HCT116 (cell line): Measurements from ENCODE around the gene ATG2B. TPM values are rescaled to one million over a fixed set of nuclear protein-coding genes. Genes with fewer than 3 reads are reported as not detected.

Experiments
- ATAC-seq: fragments of 200-7000 bp; cut with Tn5 transposase; 2 replicates; pipeline ENCODE4 v1.9.1; 2020; ENCODE audit warnings: mild to moderate bottlenecking, moderate library complexity
- Bru-seq: library from RNA; stranded (reverse); fragments of 400-500 nt; gene quantifications from one replicate; lab custom pipeline; 2021; lab: Mats Ljungman, UMichigan
- BruChase-seq, 2 experiments: library from RNA; stranded (reverse); fragments of 400-500 nt; gene quantifications; one replicate each; lab custom pipeline; 2021; lab: Mats Ljungman, UMichigan
- BruUV-seq: library from RNA; stranded (reverse); fragments of 400-500 nt; replicated peaks from 2 replicates; lab custom pipeline; 2021; lab: Mats Ljungman, UMichigan
- CTCF ChIA-PET: fragments of 300-600 bp; sonication (Branson Sonifier 250); formaldehyde crosslinking; loops from one replicate; lab custom pipeline; 2021; ENCODE audit warnings: antibody characterized with exemption; lab: Charles Lee
- POLR2A ChIA-PET: fragments of 300-600, 350-600 bp; sonication (Branson Sonifier 250); formaldehyde crosslinking; loops from one replicate; lab custom pipeline; 2021; ENCODE audit warnings: antibody characterized with exemption; lab: Charles Lee
- RAD21 ChIA-PET, 2 experiments: fragments of 300-600 bp; sonication (Branson Sonifier 250); formaldehyde crosslinking; loops; one replicate each; lab custom pipeline; 2023; ENCODE audit warnings: low total read pairs in 2 of 2; ENCODE audit not compliant: uncharacterized antibody in 2 of 2, unreplicated experiment in 2 of 2, low non-redundant PET in 1 of 2; lab: Charles Lee
- DNase-seq: peaks from one replicate; pipeline ENCODE4 v3.0.0-alpha.2; 2010; ENCODE audit warnings: low read depth, low spot score
- H2AFZ ChIP-seq: fragments of 200-600 bp; shearing (Covaris generic), sonication (generic); 2 replicates; pipeline ENCODE4 v1.6.1; 2017; ENCODE audit warnings: low read depth, mixed run types, mixed read lengths, antibody characterized with exemption, low read length; ENCODE audit not compliant: poor library complexity, severe bottlenecking
- H3K27ac ChIP-seq: 2 replicates; pipeline ENCODE4 v1.5.1; 2012; ENCODE audit warnings: low read depth, low read length
- H3K27me3 ChIP-seq: fragments of 200-600 bp; sonication (generic); 2 replicates; pipeline ENCODE4 v1.6.1; 2016; ENCODE audit warnings: mixed run types, low read length, mixed read lengths; ENCODE audit not compliant: insufficient read depth
- H3K36me3 ChIP-seq, 2 experiments: fragments of 200-500 bp in 1 of 2; fragments of 200-600 bp in 1 of 2; sonication (Bioruptor generic) in 1 of 2; sonication (generic) in 1 of 2; 2 replicates each; pipeline versions ENCODE4 v1.5.1 to v1.6.1; 2014 to 2016; ENCODE audit warnings: low read length in 2 of 2, inconsistent platforms in 1 of 2, mixed read lengths in 1 of 2, mixed run types in 1 of 2; ENCODE audit not compliant: insufficient read depth in 2 of 2, control insufficient read depth in 1 of 2
- H3K4me1 ChIP-seq, 2 experiments: fragments of 200-600 bp in 1 of 2; sonication (generic) in 1 of 2; 2 replicates each; pipeline versions ENCODE4 v1.5.1 to v1.6.1; 2012 to 2017; ENCODE audit warnings: low read length in 2 of 2, inconsistent platforms in 1 of 2, mild to moderate bottlenecking in 1 of 2, mixed read lengths in 1 of 2, mixed run types in 1 of 2, moderate library complexity in 1 of 2; ENCODE audit not compliant: insufficient read depth in 2 of 2, control insufficient read depth in 1 of 2
- H3K4me2 ChIP-seq: fragments of 200-600 bp; sonication (generic); 2 replicates; pipeline ENCODE4 v1.6.1; 2017; ENCODE audit warnings: mixed run types, low read length, mixed read lengths
- H3K4me3 ChIP-seq, 2 experiments: fragments of 200-600 bp in 1 of 2; sonication (generic) in 1 of 2; replicated peaks in 1 of 2; 2 replicates each; pipeline ENCODE4 v1.5.1; 2011 to 2016; ENCODE audit warnings: low read length in 2 of 2, control low read depth in 1 of 2, low read depth in 1 of 2, mild to moderate bottlenecking in 1 of 2, mixed read lengths in 1 of 2, mixed run types in 1 of 2
- H3K79me2 ChIP-seq: fragments of 200-600 bp; sonication (generic); 2 replicates; pipeline ENCODE4 v1.6.1; 2017; ENCODE audit warnings: mild to moderate bottlenecking, mixed run types, low read length, moderate library complexity, mixed read lengths; ENCODE audit not compliant: insufficient read depth
- H3K9ac ChIP-seq: fragments of 200-600 bp; sonication (generic); 2 replicates; pipeline ENCODE4 v1.6.1; 2016; ENCODE audit warnings: low read length, mixed read lengths
- H3K9me2 ChIP-seq: fragments of 200-600 bp; sonication (generic), shearing (Covaris generic); 2 replicates; pipeline ENCODE4 v1.6.1; 2017; ENCODE audit warnings: mixed run types, mild to moderate bottlenecking, moderate library complexity; ENCODE audit not compliant: insufficient read depth
- H3K9me3 ChIP-seq, 2 experiments: fragments of 200-500 bp in 1 of 2; fragments of 200-600 bp in 1 of 2; sonication (Bioruptor generic) in 1 of 2; sonication (generic) in 1 of 2; 2 replicates each; pipeline ENCODE4 v1.6.1; 2014 to 2017; ENCODE audit warnings: low read length in 2 of 2, mixed read lengths in 2 of 2, inconsistent platforms in 1 of 2, low read depth in 1 of 2, mild to moderate bottlenecking in 1 of 2, mixed run types in 1 of 2, moderate library complexity in 1 of 2; ENCODE audit not compliant: control insufficient read depth in 1 of 2, insufficient read depth in 1 of 2
- H4K20me1 ChIP-seq: fragments of 200-600 bp; sonication (generic), shearing (Covaris generic); 2 replicates; pipeline ENCODE4 v1.6.1; 2017; ENCODE audit warnings: mixed run types, mild to moderate bottlenecking, moderate library complexity; ENCODE audit not compliant: insufficient read depth
- EGR1 ChIP-seq: IDR thresholded peaks from 2 replicates; pipeline ENCODE4 v1.6.1; 2012; ENCODE audit warnings: low read depth
- ELF1 ChIP-seq: IDR thresholded peaks from 2 replicates; pipeline ENCODE4 v1.6.1; 2012; ENCODE audit warnings: low read depth, borderline replicate concordance
- POLR2A ChIP-seq: IDR thresholded peaks from 2 replicates; pipeline ENCODE4 v1.7.0; 2011; ENCODE audit warnings: borderline replicate concordance; ENCODE audit not compliant: insufficient read depth, insufficient read length; ENCODE audit errors: extremely low read depth
- POLR2AphosphoS5 ChIP-seq: IDR thresholded peaks from 2 replicates; pipeline ENCODE4 v1.6.1; 2011; ENCODE audit warnings: mild to moderate bottlenecking, low read depth, low read length, moderate library complexity
- RAD21 ChIP-seq: IDR thresholded peaks from 2 replicates; pipeline ENCODE4 v1.6.1; 2012; ENCODE audit warnings: low read depth, mild to moderate bottlenecking
- SIN3A ChIP-seq: IDR thresholded peaks from 2 replicates; pipeline ENCODE4 v1.6.1; 2012; ENCODE audit warnings: low read depth
- SP1 ChIP-seq: IDR thresholded peaks from 2 replicates; pipeline ENCODE4 v1.6.1; 2012; ENCODE audit warnings: low read depth
- SRF ChIP-seq: IDR thresholded peaks from 2 replicates; pipeline ENCODE4 v1.6.1; 2012; ENCODE audit warnings: low read depth
- TCF7L2 ChIP-seq: IDR thresholded peaks from 2 replicates; pipeline ENCODE4 v1.7.0; 2011; ENCODE audit warnings: borderline replicate concordance, inconsistent platforms; ENCODE audit not compliant: insufficient read depth, insufficient read length; ENCODE audit errors: extremely low read depth
- YY1 ChIP-seq: IDR thresholded peaks from 2 replicates; pipeline ENCODE4 v1.6.1; 2011; ENCODE audit warnings: low read length, low read depth, moderate library complexity, mild to moderate bottlenecking; ENCODE audit not compliant: insufficient replicate concordance; ENCODE audit errors: extremely low read depth
- ZFX ChIP-seq: fragments of 450-650 bp; IDR thresholded peaks from 2 replicates; pipeline ENCODE4 v1.6.1; 2017
- intact Hi-C: fragments of 100-400 bp; cut with micrococcal nuclease; formaldehyde crosslinking; loops from 2 replicates; pipeline ENCODE4 v1.10.0; 2022
- long read RNA-seq: library from polyadenylated mRNA; unstranded; transcript quantifications from one replicate; pipeline ENCODE4 v2.0.0, GENCODE V29; 2021; ENCODE audit not compliant: unreplicated experiment
- polyA plus RNA-seq: library from polyadenylated mRNA; unstranded; fragments of >200 nt; gene quantifications from 2 replicates; pipeline ENCODE4 v1.2.1, GENCODE V29; 2012; ENCODE audit warnings: missing spikeins
- total RNA-seq: library from RNA; stranded (reverse); gene quantifications from one replicate; pipeline ENCODE4 v1.2.1, GENCODE V29; 2021; ENCODE audit not compliant: unreplicated experiment
- TF ChIP-seq, protein P1 (sequence below), 3 experiments: fragments of 200-600 bp in 1 of 3; sonication (generic) in 1 of 3; IDR thresholded peaks in 2 of 3; conservative IDR thresholded peaks in 1 of 3; 2 replicates each; pipeline ENCODE4 v1.5.1; 2012 to 2017; ENCODE audit warnings: low read depth in 2 of 3, low read length in 2 of 3, antibody characterized with exemption in 1 of 3, borderline replicate concordance in 1 of 3, control low read depth in 1 of 3, mild to moderate bottlenecking in 1 of 3, mixed read lengths in 1 of 3, mixed run types in 1 of 3, moderate library complexity in 1 of 3; ENCODE audit not compliant: insufficient read depth in 1 of 3

ATG2B gene, protein sequence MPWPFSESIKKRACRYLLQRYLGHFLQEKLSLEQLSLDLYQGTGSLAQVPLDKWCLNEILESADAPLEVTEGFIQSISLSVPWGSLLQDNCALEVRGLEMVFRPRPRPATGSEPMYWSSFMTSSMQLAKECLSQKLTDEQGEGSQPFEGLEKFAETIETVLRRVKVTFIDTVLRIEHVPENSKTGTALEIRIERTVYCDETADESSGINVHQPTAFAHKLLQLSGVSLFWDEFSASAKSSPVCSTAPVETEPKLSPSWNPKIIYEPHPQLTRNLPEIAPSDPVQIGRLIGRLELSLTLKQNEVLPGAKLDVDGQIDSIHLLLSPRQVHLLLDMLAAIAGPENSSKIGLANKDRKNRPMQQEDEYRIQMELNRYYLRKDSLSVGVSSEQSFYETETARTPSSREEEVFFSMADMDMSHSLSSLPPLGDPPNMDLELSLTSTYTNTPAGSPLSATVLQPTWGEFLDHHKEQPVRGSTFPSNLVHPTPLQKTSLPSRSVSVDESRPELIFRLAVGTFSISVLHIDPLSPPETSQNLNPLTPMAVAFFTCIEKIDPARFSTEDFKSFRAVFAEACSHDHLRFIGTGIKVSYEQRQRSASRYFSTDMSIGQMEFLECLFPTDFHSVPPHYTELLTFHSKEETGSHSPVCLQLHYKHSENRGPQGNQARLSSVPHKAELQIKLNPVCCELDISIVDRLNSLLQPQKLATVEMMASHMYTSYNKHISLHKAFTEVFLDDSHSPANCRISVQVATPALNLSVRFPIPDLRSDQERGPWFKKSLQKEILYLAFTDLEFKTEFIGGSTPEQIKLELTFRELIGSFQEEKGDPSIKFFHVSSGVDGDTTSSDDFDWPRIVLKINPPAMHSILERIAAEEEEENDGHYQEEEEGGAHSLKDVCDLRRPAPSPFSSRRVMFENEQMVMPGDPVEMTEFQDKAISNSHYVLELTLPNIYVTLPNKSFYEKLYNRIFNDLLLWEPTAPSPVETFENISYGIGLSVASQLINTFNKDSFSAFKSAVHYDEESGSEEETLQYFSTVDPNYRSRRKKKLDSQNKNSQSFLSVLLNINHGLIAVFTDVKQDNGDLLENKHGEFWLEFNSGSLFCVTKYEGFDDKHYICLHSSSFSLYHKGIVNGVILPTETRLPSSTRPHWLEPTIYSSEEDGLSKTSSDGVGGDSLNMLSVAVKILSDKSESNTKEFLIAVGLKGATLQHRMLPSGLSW (N-terminal part only)
- total RNA-seq = 6.4 TPM
- 2.2 and 2.4 TPM in 2 replicates for polyA plus RNA-seq
- percentile 60 among the genes with signal in this experiment for Bru-seq, nascent RNA
- percentile 71 among the genes with signal in this experiment for BruChase-seq, experiment 1, labeled RNA remaining after a 6-hour chase
- percentile 74 among the genes with signal in this experiment for BruChase-seq, experiment 2, labeled RNA remaining after a 2-hour chase
- long read RNA-seq, partial matches to known transcripts = 0 of 1 reads
- long read RNA-seq, other reads (novel, unspliced or antisense) = 1 of 1 reads

DNA sequence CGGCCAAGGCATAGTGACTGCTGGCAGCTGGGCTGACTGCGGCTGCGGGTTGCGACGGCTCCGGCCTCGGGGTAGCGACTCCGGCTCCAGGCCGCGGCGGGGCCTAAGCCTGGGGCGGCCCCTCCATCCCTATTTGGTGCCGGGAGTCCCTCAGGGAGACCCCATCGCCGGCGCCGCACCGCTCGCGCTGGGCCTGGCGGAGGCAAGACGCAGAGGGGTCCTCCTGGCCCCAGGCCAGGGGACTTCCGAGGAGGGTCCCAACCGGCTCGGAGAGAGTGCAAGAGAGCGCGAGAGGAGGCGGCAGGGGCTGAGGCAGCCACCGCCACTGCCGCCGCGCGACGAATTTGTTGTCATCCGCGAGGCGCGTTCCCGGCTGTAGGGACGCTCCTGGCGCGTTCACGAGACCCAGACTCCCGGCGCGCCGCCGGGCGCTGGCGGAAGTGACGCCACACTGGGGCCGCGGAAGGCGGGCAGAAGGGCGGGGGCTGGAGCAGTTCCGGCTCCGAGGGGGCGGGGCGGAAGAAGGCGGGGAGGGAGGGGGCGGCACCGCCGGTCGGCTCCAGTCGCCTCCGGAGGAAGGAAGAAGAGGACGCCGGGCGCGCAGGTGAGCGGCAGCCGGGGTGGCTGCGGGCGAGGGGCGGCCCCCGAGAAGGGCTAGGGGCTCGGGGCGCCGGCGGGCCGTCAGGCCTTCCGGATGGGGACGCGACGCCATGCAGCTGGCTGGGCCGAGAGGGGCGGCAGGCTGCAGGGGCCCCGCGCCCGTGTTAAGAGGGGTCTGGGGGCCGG is at the start of gene ATG2B, which contains the start of gene GSKIP:
Gene ATG2B, minus strand, starts transcription at position 377 of the 786 bp plus-strand sequence. Its CDS starts 365 bp downstream, at position 12.
Gene GSKIP, plus strand, starts transcription at position 562 of the 786 bp plus-strand sequence. CDS start 18,722 bp downstream, outside the sequence.
- Histone ChIP-seq H3K9ac (peak within 1 kb of the TSS; percentile 76), H3K36me3 (no peaks in the 10 kb centered on the region), H4K20me1 (no peaks in the 10 kb centered on the region), H3K27me3 (no peaks in the 10 kb centered on the region), H3K27ac (peak within 1 kb of the TSS; percentile 58; the same call in 1 of the 2 replicates), H2AFZ (peak within 1 kb of the TSS; percentile 36), H3K4me2 (peak within 1 kb of the TSS; percentile 98), H3K4me3 (peak within 1 kb of the TSS; percentile 85 to 92), H3K9me2 (no peaks in the 10 kb centered on the region), H3K79me2 (peaks cover 40% of the 10 kb centered on the region), H3K9me3 (no peaks in the 10 kb centered on the region), H3K4me1 (peaks cover 11 to 24% of the 10 kb centered on the region in 2 experiments; a peak in 2 of 4 replicates)
- peak; percentile 82 for ATAC-seq
- RAD21 ChIA-PET = no interaction called here
- intact Hi-C loops = loop anchor here (1.0 to 10.0 kb wide), 3 partner anchors 28 to 263 kb away; partner anchors contain the start of gene PAPOLA
- BruUV-seq = no TSS peak
- CTCF ChIA-PET = no interaction called here
- peak; percentile 53 for TF ChIP-seq ELF1
- TF ChIP-seq POLR2AphosphoS5 = peak; percentile 94
- peak; percentile 5 for TF ChIP-seq YY1
- peak; percentile 58; the same call in 1 of the 2 replicates for TF ChIP-seq SRF
- peak; percentile 85 for TF ChIP-seq ZFX
- TF ChIP-seq RAD21 = no peak
- peak; percentile 46 for TF ChIP-seq POLR2A
- 0 out of 2 replicates have a peak, but pooled peaks have one; percentile 26 for TF ChIP-seq EGR1
- TF ChIP-seq SIN3A = no peak
- TF ChIP-seq TCF7L2 = no peak
- TF ChIP-seq, protein P1, sequence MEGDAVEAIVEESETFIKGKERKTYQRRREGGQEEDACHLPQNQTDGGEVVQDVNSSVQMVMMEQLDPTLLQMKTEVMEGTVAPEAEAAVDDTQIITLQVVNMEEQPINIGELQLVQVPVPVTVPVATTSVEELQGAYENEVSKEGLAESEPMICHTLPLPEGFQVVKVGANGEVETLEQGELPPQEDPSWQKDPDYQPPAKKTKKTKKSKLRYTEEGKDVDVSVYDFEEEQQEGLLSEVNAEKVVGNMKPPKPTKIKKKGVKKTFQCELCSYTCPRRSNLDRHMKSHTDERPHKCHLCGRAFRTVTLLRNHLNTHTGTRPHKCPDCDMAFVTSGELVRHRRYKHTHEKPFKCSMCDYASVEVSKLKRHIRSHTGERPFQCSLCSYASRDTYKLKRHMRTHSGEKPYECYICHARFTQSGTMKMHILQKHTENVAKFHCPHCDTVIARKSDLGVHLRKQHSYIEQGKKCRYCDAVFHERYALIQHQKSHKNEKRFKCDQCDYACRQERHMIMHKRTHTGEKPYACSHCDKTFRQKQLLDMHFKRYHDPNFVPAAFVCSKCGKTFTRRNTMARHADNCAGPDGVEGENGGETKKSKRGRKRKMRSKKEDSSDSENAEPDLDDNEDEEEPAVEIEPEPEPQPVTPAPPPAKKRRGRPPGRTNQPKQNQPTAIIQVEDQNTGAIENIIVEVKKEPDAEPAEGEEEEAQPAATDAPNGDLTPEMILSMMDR (IDR thresholded peaks at IDR 0.05 in 2 of 3, conservative IDR thresholded peaks at IDR 0.05 in 1 of 3; ENCODE audit: borderline replicate concordance in 1 of 3, insufficient read depth in 1 of 3, low read depth in 2 of 3, low read length in 2 of 3) = no peak
- TF ChIP-seq SP1 = peak; percentile 45; the same call in 1 of the 2 replicates
- POLR2A ChIA-PET = no interaction called here
- DNase-seq = peak; percentile 83
